ENCODE data around the gene GRID1. TPM values are rescaled to one million over a fixed set of nuclear protein-coding genes. Genes with fewer than 3 reads are reported as not detected.

The GRID1 gene
- total and polyA plus RNA-seq, 4 donors: 1.1 to 3.8 TPM; not detected in 2

GRCh38 chr10:86186633-86187032, 180.0 kb downstream of the GRID1 start:
- DNase-seq (no peak), ATAC-seq (ENCODE audit: low FRiP score) (no peak)
- H3K4me3 ChIP-seq (ENCODE audit: low read length in 2 of 2): no peak overlapping the region
- no peak overlapping the region for H3K27ac ChIP-seq (ENCODE audit: low read depth in 1 of 2, low read length in 2 of 2)
- H3K9me3 ChIP-seq (ENCODE audit: control insufficient read depth, low read length): no peaks in the 10 kb centered on the region
- H3K4me1 ChIP-seq (ENCODE audit: control insufficient read depth in 1 of 2, insufficient read depth in 2 of 2, low read length in 2 of 2): no peaks in the 10 kb centered on the region
- no peaks in the 10 kb centered on the region for H3K36me3 ChIP-seq (ENCODE audit: control insufficient read depth in 1 of 2, insufficient read depth in 2 of 2, low read length in 1 of 2)
- WGBS, 2 donors: 58 to 93% methylated on average over 1 of the region's 1 CpG
- intact Hi-C loops (cut with DNase I): no loop called here
- H3K27me3 ChIP-seq (ENCODE audit: control insufficient read depth in 1 of 2, insufficient read depth in 2 of 2, low read length in 1 of 2): no peaks in the 10 kb centered on the region

- Histone ChIP-seq H3K36me3 (ENCODE audit: control insufficient read depth in 1 of 2, insufficient read depth in 2 of 2, low read length in 1 of 2) (no peaks in the 10 kb centered on the region), H3K4me3 (ENCODE audit: low read length in 2 of 2) (no peak overlapping the region), H3K9me3 (ENCODE audit: control insufficient read depth, low read length) (no peaks in the 10 kb centered on the region), H3K27ac (ENCODE audit: low read depth in 1 of 2, low read length in 2 of 2) (no peak overlapping the region), H3K4me1 (ENCODE audit: control insufficient read depth in 1 of 2, insufficient read depth in 2 of 2, low read length in 2 of 2) (no peaks in the 10 kb centered on the region), H3K27me3 (ENCODE audit: control insufficient read depth in 1 of 2, insufficient read depth in 2 of 2, low read length in 1 of 2) (no peaks in the 10 kb centered on the region)
- WGBS, 2 donors: 77 to 82% methylated on average over 7 of the region's 7 CpGs
- ATAC-seq (ENCODE audit: low FRiP score): no peak
- intact Hi-C loops (cut with DNase I): no loop called here
- peak in 1 of 2 donors; percentile 2 for DNase-seq
Measured at GRCh38 chr10:86182595-86182994, 184.0 kb downstream of the GRID1 start.

GRCh38 chr10:86182150-86182549, 184.4 kb downstream of the GRID1 start:
- ATAC-seq (ENCODE audit: low FRiP score) (no peak), DNase-seq (peak in 1 of 2 donors; percentile 20)
- intact Hi-C loops (cut with DNase I): no loop called here
- Histone ChIP-seq H3K27me3 (ENCODE audit: control insufficient read depth in 1 of 2, insufficient read depth in 2 of 2, low read length in 1 of 2) (no peaks in the 10 kb centered on the region), H3K4me3 (ENCODE audit: low read length in 2 of 2) (no peak overlapping the region), H3K9me3 (ENCODE audit: control insufficient read depth, low read length) (no peaks in the 10 kb centered on the region), H3K27ac (ENCODE audit: low read depth in 1 of 2, low read length in 2 of 2) (no peak overlapping the region), H3K36me3 (ENCODE audit: control insufficient read depth in 1 of 2, insufficient read depth in 2 of 2, low read length in 1 of 2) (no peaks in the 10 kb centered on the region), H3K4me1 (ENCODE audit: control insufficient read depth in 1 of 2, insufficient read depth in 2 of 2, low read length in 2 of 2) (no peaks in the 10 kb centered on the region)
- 67 to 80% methylated on average over 13 of the region's 13 CpGs for WGBS, 2 donors

- no peak for ATAC-seq (ENCODE audit: low FRiP score)
- Histone ChIP-seq H3K9me3 (ENCODE audit: control insufficient read depth, low read length) (no peaks in the 10 kb centered on the region), H3K27me3 (ENCODE audit: control insufficient read depth in 1 of 2, insufficient read depth in 2 of 2, low read length in 1 of 2) (no peaks in the 10 kb centered on the region), H3K4me3 (ENCODE audit: low read length in 2 of 2) (no peak overlapping the region), H3K4me1 (ENCODE audit: control insufficient read depth in 1 of 2, insufficient read depth in 2 of 2, low read length in 2 of 2) (no peaks in the 10 kb centered on the region), H3K36me3 (ENCODE audit: control insufficient read depth in 1 of 2, insufficient read depth in 2 of 2, low read length in 1 of 2) (no peaks in the 10 kb centered on the region), H3K27ac (ENCODE audit: low read depth in 1 of 2, low read length in 2 of 2) (no peak overlapping the region)
- intact Hi-C loops (cut with DNase I): no loop called here
- peak in 1 of 2 donors; percentile 35 for DNase-seq
- WGBS, 2 donors: 86 to 90% methylated on average over 4 of the region's 4 CpGs
Measured at GRCh38 chr10:86180861-86181260, 185.7 kb downstream of the GRID1 start.

- Histone ChIP-seq H3K9me3 (ENCODE audit: control insufficient read depth, low read length) (no peaks in the 10 kb centered on the region), H3K4me1 (ENCODE audit: control insufficient read depth in 1 of 2, insufficient read depth in 2 of 2, low read length in 2 of 2) (no peaks in the 10 kb centered on the region), H3K27me3 (ENCODE audit: control insufficient read depth in 1 of 2, insufficient read depth in 2 of 2, low read length in 1 of 2) (no peaks in the 10 kb centered on the region), H3K27ac (ENCODE audit: low read depth in 1 of 2, low read length in 2 of 2) (no peak overlapping the region), H3K4me3 (ENCODE audit: low read length in 2 of 2) (no peak overlapping the region), H3K36me3 (ENCODE audit: control insufficient read depth in 1 of 2, insufficient read depth in 2 of 2, low read length in 1 of 2) (no peaks in the 10 kb centered on the region)
- DNase-seq: peak in 1 of 2 donors; percentile 55
- ATAC-seq (ENCODE audit: low FRiP score): no peak
- WGBS, 2 donors: 91 to 95% methylated on average over 7 of the region's 7 CpGs
- intact Hi-C loops (cut with DNase I): no loop called here
Measured at GRCh38 chr10:86179961-86180360, 186.6 kb downstream of the GRID1 start.

GRCh38 chr10:86179153-86179524, 187.5 kb downstream of the GRID1 start:
- WGBS, 2 donors: 78 to 81% methylated on average over 6 of the region's 6 CpGs

GRCh38 chr10:86178401-86179152, 188.0 kb downstream of the GRID1 start:
- DNase-seq (peak in 1 of 2 donors; percentile 57), ATAC-seq (ENCODE audit: low FRiP score) (no peak)
- Histone ChIP-seq H3K27me3 (ENCODE audit: control insufficient read depth in 1 of 2, insufficient read depth in 2 of 2, low read length in 1 of 2) (no peaks in the 10 kb centered on the region), H3K9me3 (ENCODE audit: control insufficient read depth, low read length) (no peaks in the 10 kb centered on the region), H3K36me3 (ENCODE audit: control insufficient read depth in 1 of 2, insufficient read depth in 2 of 2, low read length in 1 of 2) (no peaks in the 10 kb centered on the region), H3K27ac (ENCODE audit: low read depth in 1 of 2, low read length in 2 of 2) (no peak overlapping the region), H3K4me3 (ENCODE audit: low read length in 2 of 2) (no peak overlapping the region), H3K4me1 (ENCODE audit: control insufficient read depth in 1 of 2, insufficient read depth in 2 of 2, low read length in 2 of 2) (no peaks in the 10 kb centered on the region)
- WGBS, 2 donors: 60 to 67% methylated on average over 11 of the region's 11 CpGs
- intact Hi-C loops (cut with DNase I): no loop called here

More at GRCh38 chr10:86179153-86179524, 187.5 kb downstream of the GRID1 start:
- Histone ChIP-seq H3K27me3 (ENCODE audit: control insufficient read depth in 1 of 2, insufficient read depth in 2 of 2, low read length in 1 of 2) (no peaks in the 10 kb centered on the region), H3K4me3 (ENCODE audit: low read length in 2 of 2) (no peak overlapping the region), H3K4me1 (ENCODE audit: control insufficient read depth in 1 of 2, insufficient read depth in 2 of 2, low read length in 2 of 2) (no peaks in the 10 kb centered on the region), H3K9me3 (ENCODE audit: control insufficient read depth, low read length) (no peaks in the 10 kb centered on the region), H3K27ac (ENCODE audit: low read depth in 1 of 2, low read length in 2 of 2) (no peak overlapping the region), H3K36me3 (ENCODE audit: control insufficient read depth in 1 of 2, insufficient read depth in 2 of 2, low read length in 1 of 2) (no peaks in the 10 kb centered on the region)
- DNase-seq (no peak), ATAC-seq (ENCODE audit: low FRiP score) (peak; percentile 19)
- intact Hi-C loops (cut with DNase I): no loop called here

- H3K4me3 ChIP-seq (ENCODE audit: low read length in 2 of 2): no peak overlapping the region
- ATAC-seq (ENCODE audit: low FRiP score): no peak
- no peaks in the 10 kb centered on the region for H3K36me3 ChIP-seq (ENCODE audit: control insufficient read depth in 1 of 2, insufficient read depth in 2 of 2, low read length in 1 of 2)
- DNase-seq: peak in 1 of 2 donors; percentile 36
- H3K4me1 ChIP-seq (ENCODE audit: control insufficient read depth in 1 of 2, insufficient read depth in 2 of 2, low read length in 2 of 2): no peaks in the 10 kb centered on the region
- no peaks in the 10 kb centered on the region for H3K27me3 ChIP-seq (ENCODE audit: control insufficient read depth in 1 of 2, insufficient read depth in 2 of 2, low read length in 1 of 2)
- no peaks in the 10 kb centered on the region for H3K9me3 ChIP-seq (ENCODE audit: control insufficient read depth, low read length)
- intact Hi-C loops (cut with DNase I): no loop called here
- no peak overlapping the region for H3K27ac ChIP-seq (ENCODE audit: low read depth in 1 of 2, low read length in 2 of 2)
- WGBS, 2 donors: 80 to 93% methylated on average over 11 of the region's 11 CpGs
Measured at GRCh38 chr10:86177537-86178155, 188.9 kb downstream of the GRID1 start.
